Endothelial cell of umbilical vein (primary cell): ENCODE data around the gene PTTG1IP. TPM values are rescaled to one million over a fixed set of nuclear protein-coding genes. Genes with fewer than 3 reads are reported as not detected.

Source experiments
- BruUV-seq: library from RNA; stranded (reverse); fragments of 400-500 nt; replicated peaks from 2 replicates; lab custom pipeline; 2021; lab: Mats Ljungman, UMichigan
- CTCF ChIA-PET: fragments of 300-600, 350-600 bp; sonication (Branson Sonifier 250); formaldehyde crosslinking; loops from one replicate; lab custom pipeline; 2021; ENCODE audit warnings: antibody characterized with exemption, inconsistent platforms; lab: Charles Lee
- POLR2A ChIA-PET: fragments of 300-600, 350-600 bp; sonication (Branson Sonifier 250); formaldehyde crosslinking; loops from one replicate; lab custom pipeline; 2021; ENCODE audit warnings: antibody characterized with exemption, inconsistent platforms; lab: Charles Lee
- DNase-seq: peaks from one replicate; pipeline ENCODE4 v3.0.0-alpha.2; 2011; ENCODE audit warnings: low read depth, low spot score
- FAIRE-seq: peaks from 2 replicates; lab custom pipeline; 2011; peaks lifted over from hg19 to GRCh38; lab: Jason Lieb, UNC
- H2AFZ ChIP-seq: 2 replicates; pipeline ENCODE4 v1.6.0; 2012; ENCODE audit warnings: low read depth, low read length, control low read depth, inconsistent platforms
- H3K27ac ChIP-seq: 2 replicates; pipeline ENCODE4 v1.5.1; 2011; ENCODE audit warnings: low read depth, mild to moderate bottlenecking, control low read depth, low read length, moderate library complexity; ENCODE audit not compliant: insufficient read depth
- H3K27me3 ChIP-seq, 2 experiments: 2 replicates each; pipeline versions ENCODE4 v1.6.0 to v1.6.1; 2011; ENCODE audit warnings: low read length in 2 of 2, mixed read lengths in 1 of 2; ENCODE audit not compliant: control insufficient read depth in 2 of 2, insufficient read depth in 2 of 2
- H3K36me3 ChIP-seq, 2 experiments: 2 replicates in 1 of 2; 3 replicates in 1 of 2; pipeline ENCODE4 v1.5.1; 2011; ENCODE audit warnings: low read length in 2 of 2, mild to moderate bottlenecking in 1 of 2, moderate library complexity in 1 of 2; ENCODE audit not compliant: control insufficient read depth in 2 of 2, insufficient read depth in 2 of 2; ENCODE audit errors: extremely low read depth in 1 of 2
- H3K4me1 ChIP-seq: 3 replicates; pipeline ENCODE4 v1.5.1; 2011; ENCODE audit warnings: mild to moderate bottlenecking, low read length; ENCODE audit not compliant: control insufficient read depth, insufficient read depth; ENCODE audit errors: extremely low read depth
- H3K4me2 ChIP-seq: 2 replicates; pipeline ENCODE4 v1.6.1; 2011; ENCODE audit warnings: low read length, control low read depth, mixed read lengths; ENCODE audit not compliant: insufficient read depth
- H3K4me3 ChIP-seq, 3 experiments: fragments of 200-600 bp in 1 of 3; sonication (generic), shearing (Covaris generic) in 1 of 3; replicated peaks in 1 of 3; 2 replicates each; pipeline ENCODE4 v1.5.1; 2011 to 2016; ENCODE audit warnings: control low read depth in 3 of 3, low read length in 3 of 3, mild to moderate bottlenecking in 2 of 3, inconsistent platforms in 1 of 3, low read depth in 1 of 3, moderate library complexity in 1 of 3; ENCODE audit not compliant: insufficient read depth in 1 of 3
- H3K79me2 ChIP-seq: 2 replicates; pipeline ENCODE4 v1.6.0; 2012; ENCODE audit warnings: low read length, inconsistent platforms; ENCODE audit not compliant: control insufficient read depth, insufficient read depth
- H3K9ac ChIP-seq: replicated peaks from 2 replicates; pipeline ENCODE3; 2011; ENCODE audit warnings: low read length, control low read depth; ENCODE audit not compliant: insufficient read depth; ENCODE audit errors: extremely low read depth
- H3K9me1 ChIP-seq: replicated peaks from 3 replicates; pipeline ENCODE4 v1.6.0; 2011; ENCODE audit warnings: mild to moderate bottlenecking, low read length; ENCODE audit not compliant: control insufficient read depth, insufficient read depth; ENCODE audit errors: extremely low read depth
- H3K9me3 ChIP-seq: replicated peaks from 2 replicates; pipeline ENCODE4 v1.5.1; 2012; ENCODE audit warnings: low read length, inconsistent platforms; ENCODE audit not compliant: control insufficient read depth, insufficient read depth
- H4K20me1 ChIP-seq: replicated peaks from 2 replicates; pipeline ENCODE3; 2011; ENCODE audit warnings: mild to moderate bottlenecking, low read length; ENCODE audit not compliant: control insufficient read depth, insufficient read depth; ENCODE audit errors: extremely low read depth
- EZH2 ChIP-seq: IDR thresholded peaks from 2 replicates; pipeline ENCODE4 v1.6.1; 2012; ENCODE audit warnings: borderline replicate concordance, low read depth, mild to moderate bottlenecking, moderate library complexity, low read length, inconsistent platforms; ENCODE audit not compliant: severe bottlenecking
- FOS ChIP-seq: IDR thresholded peaks from 2 replicates; pipeline ENCODE4 v1.6.1; 2011; ENCODE audit warnings: mild to moderate bottlenecking, low read length, moderate library complexity, borderline replicate concordance; ENCODE audit not compliant: insufficient read depth
- GATA2 ChIP-seq: IDR thresholded peaks from 2 replicates; pipeline ENCODE4 v1.7.0; 2011; ENCODE audit warnings: low read depth, mild to moderate bottlenecking, moderate library complexity, mixed read lengths, low read length; ENCODE audit not compliant: insufficient read length, insufficient read depth
- JUN ChIP-seq: IDR thresholded peaks from 2 replicates; pipeline ENCODE4 v1.6.1; 2011; ENCODE audit warnings: borderline replicate concordance, low read depth; ENCODE audit not compliant: insufficient read length, insufficient read depth
- MYC ChIP-seq: IDR thresholded peaks from one replicate; pipeline ENCODE4 v1.6.1; 2011; ENCODE audit warnings: mild to moderate bottlenecking, low read depth, low read length
- POLR2A ChIP-seq: IDR thresholded peaks from 2 replicates; pipeline ENCODE4 v1.6.1; 2012; ENCODE audit warnings: low read depth, mild to moderate bottlenecking, control low read depth, low read length
- POLR2AphosphoS5 ChIP-seq: IDR thresholded peaks from 2 replicates; pipeline ENCODE4 v1.6.1; 2012; ENCODE audit warnings: low read depth, mild to moderate bottlenecking, control low read depth, low read length, moderate library complexity; ENCODE audit not compliant: insufficient read depth
- dilution Hi-C: fragments of 300-500 bp; cut with MboI; formaldehyde crosslinking; loops from one replicate; pipeline ENCODE4 v1.15.0; 2019; ENCODE audit warnings: low sequenced_read_pairs; ENCODE audit not compliant: extremely low pct_ligation_motif_present
- intact Hi-C: fragments of 100-400 bp; cut with micrococcal nuclease; formaldehyde crosslinking; loops from one replicate; pipeline ENCODE4 v1.10.0; 2022
- polyA plus RNA-seq, 4 experiments: library from polyadenylated mRNA; depleted of rRNA in 3 of 4; stranded (reverse) in 3 of 4; unstranded in 1 of 4; fragments of >200 nt; gene quantifications; 2 replicates each; pipeline versions ENCODE4 v1.2.1 to v1.2.3, GENCODE V29; 2011 to 2012; ENCODE audit warnings: missing spikeins in 1 of 4
- total RNA-seq: library from RNA; stranded (reverse); gene quantifications from 2 replicates; pipeline ENCODE4 v1.2.3, GENCODE V29; 2021
- TF ChIP-seq, protein P1 (sequence below), 2 donors: IDR thresholded peaks; 1 replicate in 1 of 2; 2 replicates in 1 of 2; pipeline ENCODE4 v1.5.1; 2011; ENCODE audit warnings: low read length in 2 of 2, mild to moderate bottlenecking in 2 of 2, moderate library complexity in 2 of 2, control low read depth in 1 of 2, inconsistent platforms in 1 of 2, low read depth in 1 of 2; ENCODE audit not compliant: insufficient read depth in 1 of 2; ENCODE audit errors: extremely low read depth in 1 of 2
- TF ChIP-seq, protein P2 (sequence below): IDR thresholded peaks from 2 replicates; pipeline ENCODE4 v1.6.1; 2011; ENCODE audit not compliant: insufficient read depth, insufficient read length

PTTG1IP gene
- total and polyA plus RNA-seq, 2 donors (not counting 3 experiments of a cell fraction or from before 2014, with no cell fraction given): 342 to 415 TPM

DNA sequence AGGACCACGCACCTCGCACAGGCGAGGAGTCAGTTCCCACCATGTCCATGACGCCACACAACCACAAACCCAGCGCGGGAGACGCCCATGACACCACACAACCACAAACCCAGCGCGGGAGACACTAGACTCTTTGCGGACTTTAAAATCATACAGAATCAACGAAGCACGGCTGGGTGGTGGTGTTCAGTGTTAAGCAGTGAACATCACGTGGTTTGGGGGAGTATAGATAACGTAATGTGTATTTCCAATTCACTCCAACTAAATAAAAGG, 19.2 kb downstream of the PTTG1IP start:
- TF ChIP-seq FOS (no peak), MYC (no peak), EZH2 (no peak), POLR2A (no peak), JUN (no peak), POLR2AphosphoS5 (no peak), GATA2 (no peak)
- TF ChIP-seq, protein P1, sequence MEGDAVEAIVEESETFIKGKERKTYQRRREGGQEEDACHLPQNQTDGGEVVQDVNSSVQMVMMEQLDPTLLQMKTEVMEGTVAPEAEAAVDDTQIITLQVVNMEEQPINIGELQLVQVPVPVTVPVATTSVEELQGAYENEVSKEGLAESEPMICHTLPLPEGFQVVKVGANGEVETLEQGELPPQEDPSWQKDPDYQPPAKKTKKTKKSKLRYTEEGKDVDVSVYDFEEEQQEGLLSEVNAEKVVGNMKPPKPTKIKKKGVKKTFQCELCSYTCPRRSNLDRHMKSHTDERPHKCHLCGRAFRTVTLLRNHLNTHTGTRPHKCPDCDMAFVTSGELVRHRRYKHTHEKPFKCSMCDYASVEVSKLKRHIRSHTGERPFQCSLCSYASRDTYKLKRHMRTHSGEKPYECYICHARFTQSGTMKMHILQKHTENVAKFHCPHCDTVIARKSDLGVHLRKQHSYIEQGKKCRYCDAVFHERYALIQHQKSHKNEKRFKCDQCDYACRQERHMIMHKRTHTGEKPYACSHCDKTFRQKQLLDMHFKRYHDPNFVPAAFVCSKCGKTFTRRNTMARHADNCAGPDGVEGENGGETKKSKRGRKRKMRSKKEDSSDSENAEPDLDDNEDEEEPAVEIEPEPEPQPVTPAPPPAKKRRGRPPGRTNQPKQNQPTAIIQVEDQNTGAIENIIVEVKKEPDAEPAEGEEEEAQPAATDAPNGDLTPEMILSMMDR (IDR thresholded peaks at IDR 0.05; ENCODE audit: extremely low read depth in 1 of 2, insufficient read depth in 1 of 2, low read depth in 1 of 2, low read length in 2 of 2): no peak
- TF ChIP-seq, protein P2, sequence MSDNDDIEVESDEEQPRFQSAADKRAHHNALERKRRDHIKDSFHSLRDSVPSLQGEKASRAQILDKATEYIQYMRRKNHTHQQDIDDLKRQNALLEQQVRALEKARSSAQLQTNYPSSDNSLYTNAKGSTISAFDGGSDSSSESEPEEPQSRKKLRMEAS: no peak
- H3K27me3 ChIP-seq: no peaks in the 10 kb centered on the region
- ChIA-PET POLR2A (no interaction called here), CTCF (no interaction called here)
- H4K20me1 ChIP-seq: peaks cover 7% of the 10 kb centered on the region
- DNase-seq (no peak), FAIRE-seq (no peak)
- no peak overlapping the region for H3K4me2 ChIP-seq
- H3K36me3 ChIP-seq: peaks cover 47 to 67% of the 10 kb centered on the region in 2 experiments
- no peaks in the 10 kb centered on the region for H3K9me3 ChIP-seq
- no peaks in the 10 kb centered on the region for H3K9me1 ChIP-seq
- BruUV-seq: no TSS peak
- no peak overlapping the region for H2AFZ ChIP-seq
- intact Hi-C loops: no loop called here
- H3K4me1 ChIP-seq: no peaks in the 10 kb centered on the region
- peaks cover 69% of the 10 kb centered on the region for H3K79me2 ChIP-seq
- H3K27ac ChIP-seq: no peak overlapping the region
- dilution Hi-C loops: no loop called here
- H3K9ac ChIP-seq: no peak overlapping the region
- no peak overlapping the region for H3K4me3 ChIP-seq
